Hepatocyte (in vitro differentiated cells): ENCODE measurements around the gene TANC1. TPM values are rescaled to one million over a fixed set of nuclear protein-coding genes. Genes with fewer than 3 reads are reported as not detected.
A peak's percentile ranks its signal among the peaks of the same experiment; 100 is the strongest.

Source experiments
- DNase-seq: peaks from one replicate; pipeline ENCODE4 v3.0.0-alpha.2; 2016; ENCODE audit warnings: low spot score
- H2AFZ ChIP-seq: fragments of 200-600 bp; sonication (generic); 2 replicates; pipeline ENCODE4 v1.6.0; 2016; ENCODE audit warnings: antibody characterized with exemption, mild to moderate bottlenecking
- H3K27ac ChIP-seq: fragments of 200-600 bp; sonication (generic); 2 replicates; pipeline ENCODE4 v1.5.1; 2016; ENCODE audit warnings: mild to moderate bottlenecking
- H3K27me3 ChIP-seq: fragments of 200-600 bp; sonication (generic); 2 replicates; pipeline ENCODE4 v1.6.1; 2016
- H3K36me3 ChIP-seq: fragments of 200-600 bp; sonication (generic); replicated peaks from 2 replicates; pipeline ENCODE4 v1.5.1; 2016; ENCODE audit warnings: low read depth; ENCODE audit not compliant: insufficient read depth
- H3K4me1 ChIP-seq: fragments of 200-600 bp; sonication (generic); 2 replicates; pipeline ENCODE4 v1.5.1; 2016; ENCODE audit warnings: mild to moderate bottlenecking, moderate library complexity; ENCODE audit not compliant: insufficient read depth
- H3K4me2 ChIP-seq: fragments of 200-600 bp; sonication (generic); 2 replicates; pipeline ENCODE4 v1.6.0; 2016
- H3K4me3 ChIP-seq: fragments of 200-600 bp; sonication (generic); 2 replicates; pipeline ENCODE4 v1.5.1; 2016; ENCODE audit warnings: mild to moderate bottlenecking
- H3K79me2 ChIP-seq: fragments of 200-600 bp; sonication (generic); 2 replicates; pipeline ENCODE4 v1.6.0; 2017; ENCODE audit warnings: mild to moderate bottlenecking
- H3K9me2 ChIP-seq: fragments of 200-600 bp; sonication (generic); replicated peaks from 2 replicates; pipeline ENCODE4 v1.6.0; 2017; ENCODE audit warnings: mild to moderate bottlenecking; ENCODE audit not compliant: insufficient read depth
- H3K9me3 ChIP-seq: fragments of 200-600 bp; sonication (generic); 2 replicates; pipeline ENCODE4 v1.5.1; 2016; ENCODE audit warnings: low read depth, mild to moderate bottlenecking
- H4K20me1 ChIP-seq: fragments of 200-600 bp; sonication (generic); 2 replicates; pipeline ENCODE4 v1.6.0; 2016; ENCODE audit warnings: mild to moderate bottlenecking; ENCODE audit not compliant: insufficient read depth, poor library complexity, severe bottlenecking
- EZH2 ChIP-seq: fragments of 200-600 bp; sonication (generic); IDR thresholded peaks from 2 replicates; pipeline ENCODE4 v1.6.1; 2016; ENCODE audit warnings: antibody characterized with exemption, mild to moderate bottlenecking, borderline replicate concordance
- EZH2phosphoT487 ChIP-seq: fragments of 200-600 bp; sonication (generic); IDR thresholded peaks from one replicate; pipeline ENCODE4 v1.6.1; 2018; ENCODE audit warnings: antibody characterized with exemption, mild to moderate bottlenecking, low read depth, moderate library complexity; ENCODE audit not compliant: unreplicated experiment, severe bottlenecking
- WGBS: methylation state at CpG from one replicate; pipeline ENCODE4 v1.1.6; 2016; ENCODE audit warnings: low lambda C conversion rate; ENCODE audit errors: missing lambda C conversion rate; 5-methylcytosine and 5-hydroxymethylcytosine counted together
- polyA plus RNA-seq: library from polyadenylated mRNA; unstranded; fragments of >200 nt; fragmentation: Nextera tagmentation; extraction: Ambion mirVana; gene quantifications from 2 replicates; pipeline ENCODE4 v1.2.1, GENCODE V29; 2016
- total RNA-seq: library from RNA; depleted of rRNA; stranded (reverse); fragments of >200 nt; gene quantifications from 2 replicates; pipeline ENCODE4 v1.2.3, GENCODE V29; 2014
- TF ChIP-seq, protein P1 (sequence below): fragments of 200-600 bp; sonication (generic); IDR thresholded peaks from 2 replicates; pipeline ENCODE4 v1.5.1; 2016; ENCODE audit warnings: antibody characterized with exemption, mild to moderate bottlenecking; ENCODE audit not compliant: poor library complexity

TANC1 gene
- total and polyA plus RNA-seq, 2 experiments from 2014 or later: 8.3 to 18.5 TPM

DNA sequence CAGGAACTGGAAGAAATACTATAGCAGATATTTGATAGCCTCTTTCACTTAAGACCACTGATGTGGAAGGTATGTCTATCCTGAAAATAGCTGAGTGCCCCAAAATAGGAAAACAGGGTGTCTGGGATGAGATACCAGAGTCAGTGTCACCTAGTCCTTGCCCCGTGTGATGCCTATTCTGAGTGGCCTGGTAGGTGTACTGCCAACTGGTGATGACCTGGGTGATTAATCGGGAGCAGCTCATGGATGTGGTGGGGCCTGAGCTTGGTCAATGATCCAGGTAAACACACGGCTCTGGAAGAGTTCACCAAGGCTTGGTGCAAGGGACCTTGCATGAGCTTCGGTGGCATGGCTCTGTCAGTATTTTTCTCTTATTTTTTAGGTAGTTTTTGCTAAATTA lies 95.2 kb downstream of the TANC1 start:
- DNase-seq: no peak
- Histone ChIP-seq H3K27me3 (no peaks in the 10 kb centered on the region), H4K20me1 (no peaks in the 10 kb centered on the region), H3K36me3 (no peaks in the 10 kb centered on the region), H3K79me2 (peaks cover 44% of the 10 kb centered on the region), H3K4me3 (no peak overlapping the region), H3K9me2 (no peaks in the 10 kb centered on the region), H3K27ac (peak overlapping the region; percentile 41), H3K9me3 (no peaks in the 10 kb centered on the region), H3K4me1 (peaks cover 29% of the 10 kb centered on the region), H3K4me2 (peak overlapping the region; percentile 20), H2AFZ (no peak overlapping the region)
- 57% methylated on average over 4 of the region's 4 CpGs for WGBS
- TF ChIP-seq EZH2phosphoT487 (no peak), EZH2 (no peak)
- TF ChIP-seq, protein P1, sequence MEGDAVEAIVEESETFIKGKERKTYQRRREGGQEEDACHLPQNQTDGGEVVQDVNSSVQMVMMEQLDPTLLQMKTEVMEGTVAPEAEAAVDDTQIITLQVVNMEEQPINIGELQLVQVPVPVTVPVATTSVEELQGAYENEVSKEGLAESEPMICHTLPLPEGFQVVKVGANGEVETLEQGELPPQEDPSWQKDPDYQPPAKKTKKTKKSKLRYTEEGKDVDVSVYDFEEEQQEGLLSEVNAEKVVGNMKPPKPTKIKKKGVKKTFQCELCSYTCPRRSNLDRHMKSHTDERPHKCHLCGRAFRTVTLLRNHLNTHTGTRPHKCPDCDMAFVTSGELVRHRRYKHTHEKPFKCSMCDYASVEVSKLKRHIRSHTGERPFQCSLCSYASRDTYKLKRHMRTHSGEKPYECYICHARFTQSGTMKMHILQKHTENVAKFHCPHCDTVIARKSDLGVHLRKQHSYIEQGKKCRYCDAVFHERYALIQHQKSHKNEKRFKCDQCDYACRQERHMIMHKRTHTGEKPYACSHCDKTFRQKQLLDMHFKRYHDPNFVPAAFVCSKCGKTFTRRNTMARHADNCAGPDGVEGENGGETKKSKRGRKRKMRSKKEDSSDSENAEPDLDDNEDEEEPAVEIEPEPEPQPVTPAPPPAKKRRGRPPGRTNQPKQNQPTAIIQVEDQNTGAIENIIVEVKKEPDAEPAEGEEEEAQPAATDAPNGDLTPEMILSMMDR: no peak

DNA sequence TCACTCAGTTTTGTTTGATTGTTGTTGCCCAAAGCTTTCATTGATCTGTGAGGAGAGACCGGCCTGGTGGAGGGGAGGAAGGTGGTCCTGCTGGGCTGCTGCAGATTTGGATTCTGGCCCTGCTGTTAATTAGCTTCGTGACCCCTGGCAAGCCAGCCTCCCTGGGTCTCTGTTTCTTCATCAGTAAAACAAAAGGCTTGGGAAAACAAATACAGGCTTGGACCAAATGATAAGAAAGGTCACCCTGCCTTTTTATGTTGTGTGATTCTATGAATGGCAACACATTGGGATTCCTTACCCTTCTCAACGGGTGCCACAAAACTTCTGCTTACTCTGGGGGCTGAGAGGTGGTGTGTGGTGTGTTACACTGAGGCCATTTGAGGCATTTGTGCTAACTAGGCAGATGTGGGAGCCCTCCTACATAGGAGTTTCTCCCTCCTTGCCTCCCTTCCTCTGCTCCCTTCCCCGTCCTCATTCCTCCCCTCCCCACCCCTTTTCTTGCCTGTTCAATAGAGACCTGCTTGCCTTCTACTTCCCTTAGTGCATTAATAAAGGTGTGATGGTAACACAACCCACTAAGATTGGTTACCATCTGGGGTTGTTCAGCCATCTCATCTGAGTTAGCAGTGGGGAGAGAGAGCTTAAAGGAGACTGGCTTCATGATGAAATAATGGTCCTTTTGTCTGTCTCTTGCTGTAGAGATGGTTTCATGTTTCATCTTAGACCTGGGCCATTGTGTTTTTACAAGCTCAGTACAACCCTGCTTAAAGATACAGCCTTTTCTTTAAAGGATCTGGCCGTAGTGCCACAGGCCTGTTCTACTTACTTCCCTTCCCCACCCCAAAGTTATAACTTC lies 96.2 kb downstream of the TANC1 start:
- no peak for DNase-seq
- H3K9me3 ChIP-seq: no peaks in the 10 kb centered on the region
- no peak overlapping the region for H3K4me3 ChIP-seq
- H3K79me2 ChIP-seq: peaks cover 40% of the 10 kb centered on the region
- no peaks in the 10 kb centered on the region for H4K20me1 ChIP-seq
- peak overlapping the region; percentile 20 for H3K4me2 ChIP-seq
- H3K4me1 ChIP-seq: peaks cover 29% of the 10 kb centered on the region
- no peaks in the 10 kb centered on the region for H3K36me3 ChIP-seq
- H3K9me2 ChIP-seq: no peaks in the 10 kb centered on the region
- no peak overlapping the region for H2AFZ ChIP-seq
- TF ChIP-seq EZH2phosphoT487 (no peak), EZH2 (no peak)
- TF ChIP-seq, protein P1: no peak
- H3K27me3 ChIP-seq: no peaks in the 10 kb centered on the region
- WGBS: 26% methylated on average over 5 of the region's 5 CpGs
- H3K27ac ChIP-seq: peak overlapping the region; percentile 41

DNA sequence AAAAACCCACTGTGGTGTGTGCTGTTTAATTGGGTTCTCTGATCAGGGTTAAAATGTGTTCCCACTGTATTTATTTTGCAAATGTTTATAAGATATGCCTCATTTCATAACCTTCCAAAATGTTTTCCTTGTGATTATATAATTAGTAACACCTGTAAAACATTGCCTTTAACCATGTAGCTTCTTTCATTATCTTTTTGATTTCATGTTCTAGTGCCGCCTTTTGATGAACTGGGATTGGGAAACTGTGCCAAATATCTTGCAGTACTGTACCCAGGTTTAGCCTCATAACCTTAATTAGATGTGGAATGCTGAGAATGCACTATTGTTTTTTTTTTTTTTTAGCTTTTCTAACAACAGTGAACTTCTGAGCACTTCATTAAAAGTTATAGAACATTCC lies 96.9 kb downstream of the TANC1 start:
- Histone ChIP-seq H3K36me3 (no peaks in the 10 kb centered on the region), H3K9me3 (no peaks in the 10 kb centered on the region), H3K4me2 (peak overlapping the region; percentile 20), H3K9me2 (no peaks in the 10 kb centered on the region), H3K79me2 (peaks cover 35% of the 10 kb centered on the region), H4K20me1 (no peaks in the 10 kb centered on the region), H3K27me3 (no peaks in the 10 kb centered on the region), H3K27ac (peak overlapping the region; percentile 41), H3K4me3 (no peak overlapping the region), H3K4me1 (peaks cover 32% of the 10 kb centered on the region), H2AFZ (no peak overlapping the region)
- no peak for DNase-seq
- WGBS: 60% methylated on average over 1 of the region's 1 CpG
- TF ChIP-seq, protein P1: no peak
- TF ChIP-seq EZH2 (no peak), EZH2phosphoT487 (no peak)
